Sigmoid colon (tissue), 7 donors: Measurements from ENCODE around the gene C2CD3. TPM values are rescaled to one million over a fixed set of nuclear protein-coding genes. Genes with fewer than 3 reads are reported as not detected.
A peak's percentile ranks its signal among the peaks of the same experiment; 100 is the strongest.

ENCODE experiments used
- DNase-seq: peaks from one replicate; pipeline ENCODE4 v3.0.0-alpha.2; 2019
- H3K27ac ChIP-seq, 4 donors: fragments of 200-600 bp; sonication (generic); one replicate each; pipeline ENCODE4 v1.5.1; 2016 to 2019; ENCODE audit warnings: mild to moderate bottlenecking in 1 of 4
- H3K27me3 ChIP-seq, 3 donors: fragments of 200-600 bp; sonication (generic); one replicate each; pipeline ENCODE4 v1.5.1; 2019; ENCODE audit warnings: mild to moderate bottlenecking in 1 of 3
- H3K36me3 ChIP-seq, 4 donors: fragments of 200-600 bp; sonication (generic); one replicate each; pipeline ENCODE4 v1.5.1; 2016 to 2019
- H3K4me1 ChIP-seq, 4 donors: fragments of 200-600 bp; sonication (generic); one replicate each; pipeline ENCODE4 v1.5.1; 2017 to 2019
- H3K4me3 ChIP-seq, 4 donors: fragments of 200-600 bp; sonication (generic); one replicate each; pipeline ENCODE4 v1.5.1; 2017 to 2019; ENCODE audit warnings: mild to moderate bottlenecking in 2 of 4, moderate library complexity in 1 of 4
- H3K9me3 ChIP-seq, 4 donors: fragments of 200-600 bp in 3 of 4; sonication (generic) in 3 of 4; one replicate each; pipeline versions ENCODE4 v1.5.1 to v1.6.1; 2013 to 2019
- EP300 ChIP-seq, 4 donors: sonication (generic); formaldehyde crosslinking; IDR thresholded peaks; one replicate each; pipeline ENCODE4 v1.6.1; 2017; ENCODE audit warnings: antibody characterized with exemption in 4 of 4
- POLR2A ChIP-seq, 2 donors: fragments of 450-650 bp; IDR thresholded peaks; one replicate each; pipeline ENCODE4 v1.6.1; 2016; ENCODE audit warnings: antibody characterized with exemption in 2 of 2, mild to moderate bottlenecking in 2 of 2, moderate library complexity in 2 of 2
- POLR2AphosphoS5 ChIP-seq, 4 donors: sonication (generic); formaldehyde crosslinking; IDR thresholded peaks; one replicate each; pipeline ENCODE4 v1.6.1; 2017; ENCODE audit warnings: antibody characterized with exemption in 4 of 4
- WGBS, 2 donors: extraction: QIAGEN DNeasy Blood & Tissue Kit; methylation state at CpG; one replicate each; pipeline ENCODE4 v1.1.7; 2013; 5-methylcytosine and 5-hydroxymethylcytosine counted together
- intact Hi-C: fragments of 100-400 bp; cut with DNase I; formaldehyde crosslinking; loops from one replicate; pipeline ENCODE4 v1.15.1; 2023
- polyA plus RNA-seq, 3 donors: library from polyadenylated mRNA; stranded (reverse); fragments of 200-250 nt; gene quantifications; one replicate each; pipeline ENCODE4 v1.2.3, GENCODE V29; 2013
- total RNA-seq, 4 donors: library from RNA; depleted of rRNA; stranded (reverse); fragments of >200 nt; gene quantifications; one replicate each; pipeline ENCODE4 v1.1.0, GENCODE V29; 2016
- TF ChIP-seq, protein P1 (sequence below), 4 experiments: fragments of 450-650 bp in 3 of 4; fragments of 200-600 bp in 1 of 4; IDR thresholded peaks; one replicate each; pipeline ENCODE4 v1.5.1; 2016 to 2019; ENCODE audit warnings: antibody characterized with exemption in 4 of 4, mild to moderate bottlenecking in 3 of 4, moderate library complexity in 2 of 4
- donor health status: healthy with polysubstance abuse.
- donor health status: Bipolar disorder and iron deficiency.
- donor health status: healthy.

Gene C2CD3
- total and polyA plus RNA-seq, 7 donors, result 6.9 to 29.1 (median 17.2) TPM

DNA sequence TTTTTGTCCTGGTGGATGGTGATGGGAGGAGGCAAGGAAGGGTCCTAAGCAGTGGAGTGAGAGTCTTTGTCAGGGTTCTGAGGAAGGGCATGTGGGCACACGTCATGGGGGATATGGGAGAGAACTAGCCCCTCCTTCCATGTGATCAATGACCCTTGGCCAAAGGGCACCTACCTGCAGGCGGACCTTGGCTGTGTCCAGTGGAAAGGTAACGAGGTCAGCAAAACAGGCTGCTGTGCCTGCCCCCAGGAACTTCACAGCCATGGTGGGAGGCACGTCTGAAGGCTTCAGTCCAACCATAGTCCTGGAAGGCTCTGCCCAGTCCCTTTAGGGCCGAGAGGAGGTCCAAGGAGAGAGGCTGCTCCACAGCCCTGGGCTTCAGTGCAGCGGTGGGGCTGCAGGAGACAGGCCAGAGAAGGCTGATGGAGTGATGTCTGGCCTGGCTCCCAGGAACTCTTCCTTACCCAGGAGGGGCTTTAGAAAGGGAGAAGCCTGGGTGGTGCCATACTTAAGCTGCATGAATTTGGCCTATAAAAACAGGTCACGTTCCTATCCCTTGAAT is 164.0 kb downstream of the C2CD3 start:
- no peak overlapping the region for H3K4me3 ChIP-seq
- WGBS, 2 donors, result 75 to 87% methylated on average over 7 of the region's 7 CpGs
- peaks cover 0 to 5% (median 0%) of the 10 kb centered on the region in 4 donors for H3K4me1 ChIP-seq
- no peaks in the 10 kb centered on the region for H3K27me3 ChIP-seq
- intact Hi-C loops, result no loop called here
- TF ChIP-seq POLR2AphosphoS5 (IDR thresholded peaks at IDR 0.05), result no peak
- TF ChIP-seq, protein P1, sequence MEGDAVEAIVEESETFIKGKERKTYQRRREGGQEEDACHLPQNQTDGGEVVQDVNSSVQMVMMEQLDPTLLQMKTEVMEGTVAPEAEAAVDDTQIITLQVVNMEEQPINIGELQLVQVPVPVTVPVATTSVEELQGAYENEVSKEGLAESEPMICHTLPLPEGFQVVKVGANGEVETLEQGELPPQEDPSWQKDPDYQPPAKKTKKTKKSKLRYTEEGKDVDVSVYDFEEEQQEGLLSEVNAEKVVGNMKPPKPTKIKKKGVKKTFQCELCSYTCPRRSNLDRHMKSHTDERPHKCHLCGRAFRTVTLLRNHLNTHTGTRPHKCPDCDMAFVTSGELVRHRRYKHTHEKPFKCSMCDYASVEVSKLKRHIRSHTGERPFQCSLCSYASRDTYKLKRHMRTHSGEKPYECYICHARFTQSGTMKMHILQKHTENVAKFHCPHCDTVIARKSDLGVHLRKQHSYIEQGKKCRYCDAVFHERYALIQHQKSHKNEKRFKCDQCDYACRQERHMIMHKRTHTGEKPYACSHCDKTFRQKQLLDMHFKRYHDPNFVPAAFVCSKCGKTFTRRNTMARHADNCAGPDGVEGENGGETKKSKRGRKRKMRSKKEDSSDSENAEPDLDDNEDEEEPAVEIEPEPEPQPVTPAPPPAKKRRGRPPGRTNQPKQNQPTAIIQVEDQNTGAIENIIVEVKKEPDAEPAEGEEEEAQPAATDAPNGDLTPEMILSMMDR (IDR thresholded peaks at IDR 0.05), result no peak
- no peak for TF ChIP-seq EP300 (IDR thresholded peaks at IDR 0.05)
- TF ChIP-seq POLR2A (IDR thresholded peaks at IDR 0.05), result no peak
- peak; percentile 29 for DNase-seq
- H3K9me3 ChIP-seq, result no peaks in the 10 kb centered on the region
- H3K36me3 ChIP-seq, result peaks cover 0 to 12% (median 3%) of the 10 kb centered on the region in 4 donors
- H3K27ac ChIP-seq, result no peak overlapping the region

DNA sequence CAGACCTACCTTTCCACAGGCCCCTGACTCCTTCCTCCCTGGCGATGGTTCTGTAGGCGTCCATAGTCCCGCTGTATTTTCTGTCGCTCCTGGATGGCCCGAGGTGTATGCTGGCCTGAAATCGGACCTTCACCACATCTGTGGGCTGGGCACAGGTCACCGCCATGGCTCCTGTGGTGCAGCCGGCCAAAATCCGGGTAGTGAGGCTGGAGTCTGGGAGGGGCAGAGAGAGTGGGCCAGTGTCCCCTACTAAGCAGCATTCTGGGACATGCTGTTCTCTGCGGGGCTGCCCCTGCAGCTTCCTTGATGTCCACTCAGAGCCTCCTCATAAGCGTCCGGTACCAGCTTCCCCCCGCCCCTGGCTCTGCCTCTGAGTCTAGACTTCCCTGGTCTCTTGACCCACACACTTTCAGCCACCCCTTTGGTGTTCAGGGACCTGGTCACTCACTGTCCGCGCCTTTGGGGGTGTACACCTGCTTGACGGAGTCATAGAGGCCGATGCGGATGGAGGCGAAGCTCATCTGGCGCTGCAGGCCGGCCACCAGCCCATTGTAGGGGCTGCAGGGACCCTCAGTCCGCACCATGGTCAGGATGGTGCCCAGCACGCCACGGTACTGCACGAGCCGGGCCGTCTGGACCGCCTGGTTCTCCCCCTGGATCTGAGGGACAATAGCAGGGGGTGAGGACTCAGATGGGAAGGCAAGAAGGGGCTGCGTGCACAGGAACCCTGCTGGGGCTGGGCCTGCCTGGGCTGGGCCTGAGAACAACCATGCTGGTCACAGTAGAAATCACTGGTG is 164.9 kb downstream of the C2CD3 start:
- WGBS, 2 donors, result 96 to 97% methylated on average over 29 of the region's 29 CpGs
- intact Hi-C loops, result no loop called here
- TF ChIP-seq POLR2A (IDR thresholded peaks at IDR 0.05) (no peak), POLR2AphosphoS5 (IDR thresholded peaks at IDR 0.05) (no peak), EP300 (IDR thresholded peaks at IDR 0.05) (no peak)
- TF ChIP-seq, protein P1 (IDR thresholded peaks at IDR 0.05), result no peak
- Histone ChIP-seq H3K9me3 (no peaks in the 10 kb centered on the region), H3K27me3 (no peaks in the 10 kb centered on the region), H3K4me3 (no peak overlapping the region), H3K27ac (no peak overlapping the region), H3K4me1 (peaks cover 0 to 5% (median 0%) of the 10 kb centered on the region in 4 donors), H3K36me3 (peaks cover 0 to 17% (median 3%) of the 10 kb centered on the region in 4 donors)
- DNase-seq, result peak; percentile 54

- Histone ChIP-seq H3K4me3 (no peak overlapping the region), H3K9me3 (no peaks in the 10 kb centered on the region), H3K27me3 (no peaks in the 10 kb centered on the region), H3K36me3 (peaks cover 0 to 17% (median 3%) of the 10 kb centered on the region in 4 donors), H3K27ac (no peak overlapping the region), H3K4me1 (peaks cover 0 to 5% (median 0%) of the 10 kb centered on the region in 4 donors)
- 60 to 80% methylated on average over 11 of the region's 11 CpGs for WGBS, 2 donors
- TF ChIP-seq POLR2AphosphoS5 (IDR thresholded peaks at IDR 0.05) (no peak), POLR2A (IDR thresholded peaks at IDR 0.05) (no peak)
- TF ChIP-seq, protein P1 (IDR thresholded peaks at IDR 0.05), result no peak
- peak; percentile 52 for DNase-seq
- intact Hi-C loops, result no loop called here
These were observed 165.8 kb downstream of the C2CD3 start for GRCh38 chr11:74004759-74005615.

DNA sequence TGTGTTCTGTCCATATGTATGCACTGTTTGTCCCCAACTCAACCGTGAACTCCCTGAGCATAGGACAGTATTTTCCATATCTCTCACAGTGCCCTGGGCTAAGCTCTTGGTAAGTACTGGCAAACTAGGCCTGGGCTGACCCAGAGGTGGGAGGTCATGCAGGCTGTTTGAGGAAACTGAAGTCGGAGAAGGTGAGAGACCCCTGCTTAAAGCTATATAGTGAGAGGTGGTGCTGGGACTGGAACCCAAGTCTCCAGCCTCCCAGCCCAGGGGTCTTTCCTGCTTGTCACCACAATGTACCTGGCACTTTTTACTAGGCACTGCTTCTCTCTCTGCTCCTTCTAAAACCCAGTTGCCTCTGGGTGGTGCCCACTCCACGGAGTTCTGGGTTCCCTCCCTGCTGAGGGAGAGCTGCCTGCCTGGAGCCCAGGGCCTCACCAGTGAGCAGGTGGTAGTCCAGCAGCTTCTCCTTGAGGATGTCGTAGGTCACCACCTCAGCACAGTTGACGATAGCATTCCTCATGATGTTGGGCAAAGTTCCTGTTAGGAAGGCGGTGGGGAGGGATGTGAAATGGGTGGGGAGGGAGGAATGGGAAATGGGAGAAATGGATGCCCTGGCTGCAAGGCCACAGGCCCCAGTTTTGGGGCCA is 166.6 kb downstream of the C2CD3 start:
- TF ChIP-seq EP300 (IDR thresholded peaks at IDR 0.05), result no peak
- H3K9me3 ChIP-seq, result no peaks in the 10 kb centered on the region
- H3K27ac ChIP-seq, result no peak overlapping the region
- peak; percentile 24 for DNase-seq
- intact Hi-C loops, result no loop called here
- 87 to 94% methylated on average over 6 of the region's 6 CpGs for WGBS, 2 donors
- peaks cover 0 to 5% (median 0%) of the 10 kb centered on the region in 4 donors for H3K4me1 ChIP-seq
- H3K36me3 ChIP-seq, result peaks cover 0 to 17% (median 3%) of the 10 kb centered on the region in 4 donors
- no peaks in the 10 kb centered on the region for H3K27me3 ChIP-seq
- no peak overlapping the region for H3K4me3 ChIP-seq
